MCF 10A (cell line): ENCODE measurements around the gene NR2C1. TPM values are rescaled to one million over a fixed set of nuclear protein-coding genes. Genes with fewer than 3 reads are reported as not detected.

Source experiments
- BruUV-seq: library from RNA; stranded (reverse); fragments of 400-500 nt; replicated peaks from 2 replicates; lab custom pipeline; 2021; lab: Mats Ljungman, UMichigan
- CTCF ChIA-PET: fragments of 300-600 bp; sonication (Branson Sonifier 250); formaldehyde crosslinking; extraction: SDS; loops from one replicate; lab custom pipeline; 2021; ENCODE audit warnings: antibody characterized with exemption, inconsistent platforms; lab: Yijun Ruan, JAX
- POLR2A ChIA-PET: fragments of 300-600, 350-650 bp; sonication (Branson Sonifier 250); formaldehyde crosslinking; extraction: SDS; loops from one replicate; lab custom pipeline; 2020; ENCODE audit warnings: antibody characterized with exemption, inconsistent platforms; lab: Yijun Ruan, JAX
- DNase-seq: peaks from one replicate; pipeline ENCODE4 v3.0.0-alpha.2; 2018; ENCODE audit not compliant: unreplicated experiment
- H3K27ac Mint-ChIP-seq: one replicate; pipeline ENCODE4 v1.8.0; 2022; ENCODE audit warnings: mild to moderate bottlenecking, low read depth, mixed read lengths; ENCODE audit not compliant: unreplicated experiment
- H3K27me3 Mint-ChIP-seq: one replicate; pipeline ENCODE4 v1.8.0; 2022; ENCODE audit warnings: mixed read lengths; ENCODE audit not compliant: insufficient read depth, unreplicated experiment
- H3K36me3 Mint-ChIP-seq: one replicate; pipeline ENCODE4 v1.8.0; 2022; ENCODE audit warnings: mild to moderate bottlenecking, moderate library complexity, mixed read lengths; ENCODE audit not compliant: insufficient read depth, unreplicated experiment
- H3K4me1 Mint-ChIP-seq: one replicate; pipeline ENCODE4 v1.8.0; 2022; ENCODE audit warnings: mixed read lengths; ENCODE audit not compliant: insufficient read depth, unreplicated experiment
- H3K4me3 Mint-ChIP-seq: one replicate; pipeline ENCODE4 v1.8.0; 2022; ENCODE audit warnings: mild to moderate bottlenecking, moderate library complexity, mixed read lengths; ENCODE audit not compliant: unreplicated experiment
- H3K9me3 Mint-ChIP-seq: one replicate; pipeline ENCODE4 v1.8.0; 2022; ENCODE audit warnings: mixed read lengths; ENCODE audit not compliant: unreplicated experiment
- CTCF ChIP-seq: fragments of 200-600 bp; IDR thresholded peaks from one replicate; pipeline ENCODE4 v1.8.0; 2022; ENCODE audit warnings: antibody characterized with exemption, mild to moderate bottlenecking; ENCODE audit not compliant: unreplicated experiment
- intact Hi-C: fragments of 100-400 bp; cut with micrococcal nuclease; formaldehyde crosslinking; loops from 2 replicates; pipeline ENCODE4 v1.14.1; 2022
- total RNA-seq: library from RNA; stranded (reverse); gene quantifications from 2 replicates; pipeline ENCODE4 v1.2.3, GENCODE V29; 2022

NR2C1 gene
- total RNA-seq, 1 experiment from 2014 or later, result 29.0 TPM

- intact Hi-C loops, result no loop called here
- Mint-ChIP-seq H3K4me1 (peaks cover 7% of the 10 kb centered on the region), H3K9me3 (no peaks in the 10 kb centered on the region), H3K27me3 (no peaks in the 10 kb centered on the region), H3K36me3 (peaks cover 13% of the 10 kb centered on the region), H3K27ac (no peak overlapping the region), H3K4me3 (no peak overlapping the region)
- DNase-seq, result no peak
- ChIA-PET CTCF (no interaction called here), POLR2A (interaction anchor here (0.5 to 2.0 kb wide), 2 partner anchors 24 to 96 kb away, joined by 4 to 5 read pairs; partner anchors contain the start of gene NR2C1)
- BruUV-seq, result no TSS peak
- no peak for TF ChIP-seq CTCF
Measured at GRCh38 chr12:94977766-94978468, 95.5 kb downstream of the NR2C1 start.

GRCh38 chr12:94973221-94973620, 100.2 kb downstream of the NR2C1 start:
- Mint-ChIP-seq H3K9me3 (no peaks in the 10 kb centered on the region), H3K36me3 (peaks cover 24% of the 10 kb centered on the region), H3K27ac (no peak overlapping the region), H3K4me3 (no peak overlapping the region), H3K27me3 (no peaks in the 10 kb centered on the region), H3K4me1 (no peaks in the 10 kb centered on the region)
- CTCF ChIA-PET, result interaction anchor here (0.5 to 1.2 kb wide), 3 partner anchors 9 to 571 kb away, joined by 3 read pairs; no protein-coding TSS in a partner anchor
- TF ChIP-seq CTCF, result no peak
- DNase-seq, result no peak
- intact Hi-C loops, result no loop called here
- POLR2A ChIA-PET, result interaction anchor here (0.8 to 1.1 kb wide), 3 partner anchors 8 to 30 kb away, joined by 3 to 5 read pairs (median 3); partner anchors contain the start of gene NDUFA12
- no TSS peak for BruUV-seq

- CTCF ChIA-PET, result interaction anchor here (0.6 to 1.2 kb wide), 2 partner anchors 9 to 572 kb away, joined by 3 read pairs; no protein-coding TSS in a partner anchor
- no peaks in the 10 kb centered on the region for H3K9me3 Mint-ChIP-seq
- no peak overlapping the region for H3K4me3 Mint-ChIP-seq
- no peak for TF ChIP-seq CTCF
- no peaks in the 10 kb centered on the region for H3K4me1 Mint-ChIP-seq
- H3K36me3 Mint-ChIP-seq, result peaks cover 24% of the 10 kb centered on the region
- BruUV-seq, result no TSS peak
- H3K27me3 Mint-ChIP-seq, result no peaks in the 10 kb centered on the region
- no peak for DNase-seq
- no peak overlapping the region for H3K27ac Mint-ChIP-seq
- POLR2A ChIA-PET, result interaction anchor here (0.8 to 1.1 kb wide), 3 partner anchors 9 to 31 kb away, joined by 3 to 5 read pairs (median 3); partner anchors contain the start of gene NDUFA12
- intact Hi-C loops, result no loop called here
Measured at GRCh38 chr12:94972795-94973194, 100.6 kb downstream of the NR2C1 start.

GRCh38 chr12:94971923-94972322, 101.5 kb downstream of the NR2C1 start:
- H3K36me3 Mint-ChIP-seq, result peaks cover 24% of the 10 kb centered on the region
- intact Hi-C loops, result no loop called here
- no peak for TF ChIP-seq CTCF
- no peak overlapping the region for H3K4me3 Mint-ChIP-seq
- no peaks in the 10 kb centered on the region for H3K4me1 Mint-ChIP-seq
- ChIA-PET POLR2A (no interaction called here), CTCF (interaction anchor here (1.2 kb wide), 1 partner anchor 14 kb away, joined by 3 read pairs; no protein-coding TSS in a partner anchor)
- DNase-seq, result no peak
- no peaks in the 10 kb centered on the region for H3K27me3 Mint-ChIP-seq
- no peaks in the 10 kb centered on the region for H3K9me3 Mint-ChIP-seq
- no peak overlapping the region for H3K27ac Mint-ChIP-seq
- no TSS peak for BruUV-seq
